Liver (tissue), 3 donors: ENCODE measurements around the gene GALNT9.

Source experiments
- EGR1 ChIP-seq, 2 donors: IDR thresholded peaks; 2 replicates each; pipeline ENCODE4 v1.6.1; 2016 to 2018; ENCODE audit warnings: antibody characterized with exemption in 2 of 2, low read depth in 2 of 2
- HNF4A ChIP-seq, 2 donors: conservative IDR thresholded peaks; 2 replicates each; pipeline ENCODE4 v1.6.1; 2016; ENCODE audit warnings: antibody characterized with exemption in 2 of 2, mild to moderate bottlenecking in 2 of 2
- RAD21 ChIP-seq, 2 donors: IDR thresholded peaks; 2 replicates each; pipeline ENCODE4 v1.6.1; 2016; ENCODE audit warnings: antibody characterized with exemption in 2 of 2, mild to moderate bottlenecking in 2 of 2
- SP1 ChIP-seq: IDR thresholded peaks from 2 replicates; pipeline ENCODE4 v1.6.1; 2018; ENCODE audit warnings: antibody characterized with exemption, mild to moderate bottlenecking
- TAF1 ChIP-seq: conservative IDR thresholded peaks from 2 replicates; pipeline ENCODE4 v1.6.1; 2016; ENCODE audit warnings: antibody characterized with exemption, mild to moderate bottlenecking
- YY1 ChIP-seq: IDR thresholded peaks from 2 replicates; pipeline ENCODE4 v1.6.1; 2016; ENCODE audit warnings: antibody characterized with exemption, mild to moderate bottlenecking
- TF ChIP-seq, protein P1 (sequence below): fragments of 150-350 bp; IDR thresholded peaks from 2 replicates; pipeline ENCODE4 v1.5.1; 2017; ENCODE audit warnings: improper control_type of control experiment, low read depth, low read length; ENCODE audit not compliant: missing input control
- TF ChIP-seq, protein P2 (sequence below): IDR thresholded peaks from 2 replicates; pipeline ENCODE4 v1.6.1; 2016; ENCODE audit warnings: antibody characterized with exemption
- TF ChIP-seq, protein P3 (sequence below): IDR thresholded peaks from 2 replicates; pipeline ENCODE4 v1.6.1; 2016; ENCODE audit warnings: antibody characterized with exemption
- TF ChIP-seq, protein P4 (sequence below): IDR thresholded peaks from 2 replicates; pipeline ENCODE4 v1.6.1; 2016; ENCODE audit warnings: antibody characterized with exemption, mild to moderate bottlenecking
- TF ChIP-seq, protein P5 (sequence below): IDR thresholded peaks from 2 replicates; pipeline ENCODE4 v1.6.1; 2016; ENCODE audit warnings: antibody characterized with exemption
- donor health status: healthy.
- donor health status: healthy.

DNA sequence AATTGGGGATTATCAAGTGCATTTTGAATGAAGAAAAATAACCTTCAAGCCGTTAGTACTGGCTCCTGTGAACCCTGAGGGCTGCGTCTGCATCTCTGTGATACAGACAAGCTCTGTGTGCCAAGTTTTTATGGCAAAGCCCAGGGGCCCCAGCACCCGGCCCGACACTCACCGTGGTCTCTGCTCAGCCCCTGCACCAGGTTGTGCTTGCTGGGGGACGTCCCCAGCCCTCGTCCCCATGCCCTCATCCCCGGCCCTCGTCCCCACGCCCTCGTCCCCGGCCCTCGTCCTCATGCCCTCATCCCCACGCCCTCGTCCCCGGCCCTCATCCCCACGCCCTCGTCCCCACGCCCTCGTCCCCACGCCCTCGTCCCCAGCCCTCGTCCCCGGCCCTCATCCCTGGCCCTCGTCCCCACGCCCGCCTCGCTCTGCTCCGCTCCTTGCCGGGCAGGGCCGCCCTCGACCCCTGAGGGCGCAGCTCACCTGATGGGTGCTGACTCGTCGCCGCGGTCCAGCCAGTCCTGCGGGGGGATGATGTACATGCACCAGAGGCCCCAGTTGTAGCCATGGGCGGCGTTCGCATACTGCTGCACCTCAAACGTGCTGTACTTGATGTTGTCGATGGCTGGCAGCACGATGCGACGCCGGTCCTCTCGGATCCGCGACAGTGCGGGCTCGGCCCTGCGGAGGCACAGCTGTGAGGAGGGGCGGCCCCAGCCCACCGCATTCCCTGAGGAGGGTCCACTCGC lies 72.0 kb downstream of the GALNT9 start:
- TF ChIP-seq HNF4A (conservative IDR thresholded peaks at IDR 0.05), result no peak
- TF ChIP-seq SP1, result no peak
- TF ChIP-seq, protein P1, sequence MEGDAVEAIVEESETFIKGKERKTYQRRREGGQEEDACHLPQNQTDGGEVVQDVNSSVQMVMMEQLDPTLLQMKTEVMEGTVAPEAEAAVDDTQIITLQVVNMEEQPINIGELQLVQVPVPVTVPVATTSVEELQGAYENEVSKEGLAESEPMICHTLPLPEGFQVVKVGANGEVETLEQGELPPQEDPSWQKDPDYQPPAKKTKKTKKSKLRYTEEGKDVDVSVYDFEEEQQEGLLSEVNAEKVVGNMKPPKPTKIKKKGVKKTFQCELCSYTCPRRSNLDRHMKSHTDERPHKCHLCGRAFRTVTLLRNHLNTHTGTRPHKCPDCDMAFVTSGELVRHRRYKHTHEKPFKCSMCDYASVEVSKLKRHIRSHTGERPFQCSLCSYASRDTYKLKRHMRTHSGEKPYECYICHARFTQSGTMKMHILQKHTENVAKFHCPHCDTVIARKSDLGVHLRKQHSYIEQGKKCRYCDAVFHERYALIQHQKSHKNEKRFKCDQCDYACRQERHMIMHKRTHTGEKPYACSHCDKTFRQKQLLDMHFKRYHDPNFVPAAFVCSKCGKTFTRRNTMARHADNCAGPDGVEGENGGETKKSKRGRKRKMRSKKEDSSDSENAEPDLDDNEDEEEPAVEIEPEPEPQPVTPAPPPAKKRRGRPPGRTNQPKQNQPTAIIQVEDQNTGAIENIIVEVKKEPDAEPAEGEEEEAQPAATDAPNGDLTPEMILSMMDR, result no peak
- no peak for TF ChIP-seq YY1
- no peak for TF ChIP-seq TAF1
- no peak for TF ChIP-seq EGR1 (IDR thresholded peaks at IDR 0.05; ENCODE audit: low read depth in 2 of 2)
- TF ChIP-seq, protein P2, sequence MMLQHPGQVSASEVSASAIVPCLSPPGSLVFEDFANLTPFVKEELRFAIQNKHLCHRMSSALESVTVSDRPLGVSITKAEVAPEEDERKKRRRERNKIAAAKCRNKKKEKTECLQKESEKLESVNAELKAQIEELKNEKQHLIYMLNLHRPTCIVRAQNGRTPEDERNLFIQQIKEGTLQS, result no peak
- TF ChIP-seq, protein P3, sequence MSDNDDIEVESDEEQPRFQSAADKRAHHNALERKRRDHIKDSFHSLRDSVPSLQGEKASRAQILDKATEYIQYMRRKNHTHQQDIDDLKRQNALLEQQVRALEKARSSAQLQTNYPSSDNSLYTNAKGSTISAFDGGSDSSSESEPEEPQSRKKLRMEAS, result no peak
- TF ChIP-seq, protein P4, sequence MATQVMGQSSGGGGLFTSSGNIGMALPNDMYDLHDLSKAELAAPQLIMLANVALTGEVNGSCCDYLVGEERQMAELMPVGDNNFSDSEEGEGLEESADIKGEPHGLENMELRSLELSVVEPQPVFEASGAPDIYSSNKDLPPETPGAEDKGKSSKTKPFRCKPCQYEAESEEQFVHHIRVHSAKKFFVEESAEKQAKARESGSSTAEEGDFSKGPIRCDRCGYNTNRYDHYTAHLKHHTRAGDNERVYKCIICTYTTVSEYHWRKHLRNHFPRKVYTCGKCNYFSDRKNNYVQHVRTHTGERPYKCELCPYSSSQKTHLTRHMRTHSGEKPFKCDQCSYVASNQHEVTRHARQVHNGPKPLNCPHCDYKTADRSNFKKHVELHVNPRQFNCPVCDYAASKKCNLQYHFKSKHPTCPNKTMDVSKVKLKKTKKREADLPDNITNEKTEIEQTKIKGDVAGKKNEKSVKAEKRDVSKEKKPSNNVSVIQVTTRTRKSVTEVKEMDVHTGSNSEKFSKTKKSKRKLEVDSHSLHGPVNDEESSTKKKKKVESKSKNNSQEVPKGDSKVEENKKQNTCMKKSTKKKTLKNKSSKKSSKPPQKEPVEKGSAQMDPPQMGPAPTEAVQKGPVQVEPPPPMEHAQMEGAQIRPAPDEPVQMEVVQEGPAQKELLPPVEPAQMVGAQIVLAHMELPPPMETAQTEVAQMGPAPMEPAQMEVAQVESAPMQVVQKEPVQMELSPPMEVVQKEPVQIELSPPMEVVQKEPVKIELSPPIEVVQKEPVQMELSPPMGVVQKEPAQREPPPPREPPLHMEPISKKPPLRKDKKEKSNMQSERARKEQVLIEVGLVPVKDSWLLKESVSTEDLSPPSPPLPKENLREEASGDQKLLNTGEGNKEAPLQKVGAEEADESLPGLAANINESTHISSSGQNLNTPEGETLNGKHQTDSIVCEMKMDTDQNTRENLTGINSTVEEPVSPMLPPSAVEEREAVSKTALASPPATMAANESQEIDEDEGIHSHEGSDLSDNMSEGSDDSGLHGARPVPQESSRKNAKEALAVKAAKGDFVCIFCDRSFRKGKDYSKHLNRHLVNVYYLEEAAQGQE, result no peak
- no peak for TF ChIP-seq RAD21 (IDR thresholded peaks at IDR 0.05)
- TF ChIP-seq, protein P5, sequence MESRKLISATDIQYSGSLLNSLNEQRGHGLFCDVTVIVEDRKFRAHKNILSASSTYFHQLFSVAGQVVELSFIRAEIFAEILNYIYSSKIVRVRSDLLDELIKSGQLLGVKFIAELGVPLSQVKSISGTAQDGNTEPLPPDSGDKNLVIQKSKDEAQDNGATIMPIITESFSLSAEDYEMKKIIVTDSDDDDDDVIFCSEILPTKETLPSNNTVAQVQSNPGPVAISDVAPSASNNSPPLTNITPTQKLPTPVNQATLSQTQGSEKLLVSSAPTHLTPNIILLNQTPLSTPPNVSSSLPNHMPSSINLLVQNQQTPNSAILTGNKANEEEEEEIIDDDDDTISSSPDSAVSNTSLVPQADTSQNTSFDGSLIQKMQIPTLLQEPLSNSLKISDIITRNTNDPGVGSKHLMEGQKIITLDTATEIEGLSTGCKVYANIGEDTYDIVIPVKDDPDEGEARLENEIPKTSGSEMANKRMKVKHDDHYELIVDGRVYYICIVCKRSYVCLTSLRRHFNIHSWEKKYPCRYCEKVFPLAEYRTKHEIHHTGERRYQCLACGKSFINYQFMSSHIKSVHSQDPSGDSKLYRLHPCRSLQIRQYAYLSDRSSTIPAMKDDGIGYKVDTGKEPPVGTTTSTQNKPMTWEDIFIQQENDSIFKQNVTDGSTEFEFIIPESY, result no peak
